PC-3 (cell line): ENCODE measurements around the gene EDDM3A. TPM values are rescaled to one million over a fixed set of nuclear protein-coding genes. Genes with fewer than 3 reads are reported as not detected.

Source experiments
- ATAC-seq: fragments of 200-7000 bp; cut with Tn5 transposase; 2 replicates; pipeline ENCODE4 v1.9.1; 2020; ENCODE audit warnings: mild to moderate bottlenecking, moderate library complexity
- BruUV-seq: library from RNA; stranded (reverse); fragments of 400-500 nt; replicated peaks from 2 replicates; lab custom pipeline; 2021; lab: Mats Ljungman, UMichigan
- CTCF ChIA-PET: fragments of 300-600 bp; sonication (Branson Sonifier 250); formaldehyde crosslinking; loops from one replicate; lab custom pipeline; 2022; ENCODE audit warnings: antibody characterized with exemption; lab: Charles Lee
- POLR2A ChIA-PET: fragments of 300-600 bp; sonication (Branson Sonifier 250); formaldehyde crosslinking; loops from one replicate; lab custom pipeline; 2022; ENCODE audit warnings: antibody characterized with exemption; ENCODE audit not compliant: unreplicated experiment; lab: Charles Lee
- DNase-seq: peaks from one replicate; pipeline ENCODE4 v3.0.0-alpha.2; 2015
- H2AFZ ChIP-seq: fragments of 300-600 bp; sonication (generic); 2 replicates; pipeline ENCODE4 v1.6.0; 2016; ENCODE audit warnings: antibody characterized with exemption, low read length
- H3F3A ChIP-seq: fragments of 300-600 bp; sonication (generic); one replicate; pipeline ENCODE4 v1.6.0; 2017; ENCODE audit warnings: antibody characterized with exemption, low read length, control low read depth, mild to moderate bottlenecking; ENCODE audit not compliant: unreplicated experiment
- H3K27ac ChIP-seq: fragments of 300-600 bp; sonication (generic); 2 replicates; pipeline ENCODE4 v1.5.1; 2016; ENCODE audit warnings: mild to moderate bottlenecking, low read length
- H3K27me3 ChIP-seq: fragments of 300-600 bp; sonication (generic); 2 replicates; pipeline ENCODE4 v1.6.1; 2016; ENCODE audit warnings: low read length, mixed read lengths
- H3K36me3 ChIP-seq: fragments of 300-600 bp; sonication (generic); 2 replicates; pipeline ENCODE4 v1.6.1; 2016; ENCODE audit warnings: low read depth, mixed run types, low read length, mixed read lengths
- H3K4me1 ChIP-seq: fragments of 300-600 bp; sonication (generic); 2 replicates; pipeline ENCODE4 v1.5.1; 2016; ENCODE audit warnings: low read length; ENCODE audit not compliant: insufficient read depth
- H3K4me2 ChIP-seq: fragments of 300-600 bp; sonication (generic); 2 replicates; pipeline ENCODE4 v1.6.0; 2016; ENCODE audit warnings: low read length
- H3K4me3 ChIP-seq: fragments of 300-600 bp; sonication (generic); 2 replicates; pipeline ENCODE4 v1.5.1; 2016; ENCODE audit warnings: mild to moderate bottlenecking, low read length, mixed read lengths
- H3K79me2 ChIP-seq: fragments of 300-600 bp; sonication (generic); 2 replicates; pipeline ENCODE4 v1.6.1; 2017; ENCODE audit warnings: low read length, mixed read lengths
- H3K9ac ChIP-seq: fragments of 300-600 bp; sonication (generic); 2 replicates; pipeline ENCODE4 v1.6.0; 2016; ENCODE audit warnings: mild to moderate bottlenecking, low read length
- H3K9me2 ChIP-seq: fragments of 300-600 bp; sonication (generic); replicated peaks from 2 replicates; pipeline ENCODE4 v1.6.1; 2016; ENCODE audit warnings: mixed run types, low read length, mixed read lengths
- H3K9me3 ChIP-seq: fragments of 300-600 bp; sonication (generic); 2 replicates; pipeline ENCODE4 v1.6.1; 2016; ENCODE audit warnings: low read length, mixed read lengths
- H4K20me1 ChIP-seq: fragments of 300-600 bp; sonication (generic); 2 replicates; pipeline ENCODE4 v1.6.1; 2016; ENCODE audit warnings: low read length, mixed read lengths
- EZH2 ChIP-seq: fragments of 300-600 bp; sonication (generic); IDR thresholded peaks from one replicate; pipeline ENCODE4 v1.6.1; 2017; ENCODE audit warnings: antibody characterized with exemption, mild to moderate bottlenecking, low read length; ENCODE audit not compliant: unreplicated experiment
- EZH2phosphoT487 ChIP-seq: fragments of 300-600 bp; sonication (generic); IDR thresholded peaks from 2 replicates; pipeline ENCODE4 v1.6.1; 2018; ENCODE audit warnings: mild to moderate bottlenecking, antibody characterized with exemption, low read length, borderline replicate concordance
- intact Hi-C: fragments of 100-400 bp; cut with micrococcal nuclease; formaldehyde crosslinking; loops from 2 replicates; pipeline ENCODE4 v1.9.0; 2023
- total RNA-seq: library from RNA; depleted of rRNA; stranded (reverse); fragments of >200 nt; gene quantifications from 2 replicates; pipeline ENCODE4 v1.2.3, GENCODE V29; 2014
- TF ChIP-seq, protein P1 (sequence below): fragments of 300-600 bp; sonication (generic); conservative IDR thresholded peaks from 2 replicates; pipeline ENCODE4 v1.5.1; 2017; ENCODE audit warnings: antibody characterized with exemption, low read depth, mild to moderate bottlenecking, low read length

Gene EDDM3A
- total RNA-seq, 1 experiment from 2014 or later: not detected

DNA sequence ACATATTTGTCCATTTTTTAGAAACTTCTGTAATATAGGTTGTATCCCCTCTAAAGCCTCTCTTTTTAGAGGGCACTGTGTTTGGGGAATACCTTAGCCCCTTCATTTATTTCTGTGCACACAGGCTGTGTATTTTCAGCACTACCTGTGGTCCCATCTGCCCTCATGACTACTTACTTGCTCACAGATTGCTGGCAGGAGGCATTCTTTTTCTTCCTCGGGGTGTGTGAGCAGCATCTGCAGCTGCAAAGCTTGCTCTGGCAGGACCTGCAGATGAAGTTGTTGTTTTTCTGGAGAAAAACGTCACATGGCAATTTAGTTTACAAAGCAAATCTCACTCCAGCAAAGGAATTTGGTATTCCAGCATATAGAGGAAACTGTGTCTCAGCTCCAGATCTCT lies 32.8 kb upstream of the EDDM3A start:
- H4K20me1 ChIP-seq: no peaks in the 10 kb centered on the region
- H3K4me3 ChIP-seq: no peak overlapping the region
- no peaks in the 10 kb centered on the region for H3K9me2 ChIP-seq
- TF ChIP-seq EZH2phosphoT487 (no peak), EZH2 (no peak)
- TF ChIP-seq, protein P1, sequence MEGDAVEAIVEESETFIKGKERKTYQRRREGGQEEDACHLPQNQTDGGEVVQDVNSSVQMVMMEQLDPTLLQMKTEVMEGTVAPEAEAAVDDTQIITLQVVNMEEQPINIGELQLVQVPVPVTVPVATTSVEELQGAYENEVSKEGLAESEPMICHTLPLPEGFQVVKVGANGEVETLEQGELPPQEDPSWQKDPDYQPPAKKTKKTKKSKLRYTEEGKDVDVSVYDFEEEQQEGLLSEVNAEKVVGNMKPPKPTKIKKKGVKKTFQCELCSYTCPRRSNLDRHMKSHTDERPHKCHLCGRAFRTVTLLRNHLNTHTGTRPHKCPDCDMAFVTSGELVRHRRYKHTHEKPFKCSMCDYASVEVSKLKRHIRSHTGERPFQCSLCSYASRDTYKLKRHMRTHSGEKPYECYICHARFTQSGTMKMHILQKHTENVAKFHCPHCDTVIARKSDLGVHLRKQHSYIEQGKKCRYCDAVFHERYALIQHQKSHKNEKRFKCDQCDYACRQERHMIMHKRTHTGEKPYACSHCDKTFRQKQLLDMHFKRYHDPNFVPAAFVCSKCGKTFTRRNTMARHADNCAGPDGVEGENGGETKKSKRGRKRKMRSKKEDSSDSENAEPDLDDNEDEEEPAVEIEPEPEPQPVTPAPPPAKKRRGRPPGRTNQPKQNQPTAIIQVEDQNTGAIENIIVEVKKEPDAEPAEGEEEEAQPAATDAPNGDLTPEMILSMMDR: no peak
- H2AFZ ChIP-seq: no peak overlapping the region
- no peaks in the 10 kb centered on the region for H3K79me2 ChIP-seq
- ChIA-PET POLR2A (no interaction called here), CTCF (no interaction called here)
- DNase-seq: peak; percentile 17
- H3K4me2 ChIP-seq: no peak overlapping the region
- H3K4me1 ChIP-seq: no peaks in the 10 kb centered on the region
- H3F3A ChIP-seq: no peaks in the 10 kb centered on the region
- no peak overlapping the region for H3K27ac ChIP-seq
- no peaks in the 10 kb centered on the region for H3K9me3 ChIP-seq
- intact Hi-C loops: no loop called here
- H3K36me3 ChIP-seq: no peaks in the 10 kb centered on the region
- peaks cover 28% of the 10 kb centered on the region for H3K27me3 ChIP-seq
- H3K9ac ChIP-seq: no peak overlapping the region
- no peak for ATAC-seq
- BruUV-seq: no TSS peak

- Histone ChIP-seq H4K20me1 (no peaks in the 10 kb centered on the region), H3K4me1 (0 out of 2 replicates have a peak, but pooled peaks cover 3% of the 10 kb centered on the region), H3K27ac (no peak overlapping the region), H3K4me3 (no peak overlapping the region), H2AFZ (no peak overlapping the region), H3K9ac (no peak overlapping the region), H3K27me3 (peaks cover 19% of the 10 kb centered on the region), H3K4me2 (no peak overlapping the region), H3K9me2 (no peaks in the 10 kb centered on the region), H3K79me2 (no peaks in the 10 kb centered on the region), H3F3A (no peaks in the 10 kb centered on the region), H3K36me3 (no peaks in the 10 kb centered on the region), H3K9me3 (no peaks in the 10 kb centered on the region)
- ChIA-PET CTCF (no interaction called here), POLR2A (no interaction called here)
- TF ChIP-seq EZH2phosphoT487 (no peak), EZH2 (no peak)
- TF ChIP-seq, protein P1: no peak
- ATAC-seq (no peak), DNase-seq (peak; percentile 39)
- intact Hi-C loops: no loop called here
- no TSS peak for BruUV-seq
Measured at GRCh38 chr14:20714593-20715250, 31.0 kb upstream of the EDDM3A start.

GRCh38 chr14:20719777-20720176 lies 25.9 kb upstream of the EDDM3A start:
- H3F3A ChIP-seq: no peaks in the 10 kb centered on the region
- H3K9ac ChIP-seq: no peak overlapping the region
- H3K9me3 ChIP-seq: no peaks in the 10 kb centered on the region
- H3K27ac ChIP-seq: no peak overlapping the region
- no peak overlapping the region for H2AFZ ChIP-seq
- no peaks in the 10 kb centered on the region for H4K20me1 ChIP-seq
- no peaks in the 10 kb centered on the region for H3K36me3 ChIP-seq
- peaks cover 7% of the 10 kb centered on the region; the same call in 1 of the 2 replicates for H3K4me1 ChIP-seq
- H3K27me3 ChIP-seq: peaks cover 15% of the 10 kb centered on the region
- H3K4me3 ChIP-seq: no peak overlapping the region
- BruUV-seq: no TSS peak
- H3K4me2 ChIP-seq: no peak overlapping the region; the same call in 1 of the 2 replicates
- H3K79me2 ChIP-seq: no peaks in the 10 kb centered on the region
- DNase-seq: peak; percentile 40
- CTCF ChIA-PET: no interaction called here
- TF ChIP-seq, protein P1: no peak
- TF ChIP-seq EZH2phosphoT487 (no peak), EZH2 (no peak)
- H3K9me2 ChIP-seq: no peaks in the 10 kb centered on the region
- POLR2A ChIA-PET: interaction anchor here (0.6 kb wide), 1 partner anchor 163 kb away, joined by 6 read pairs; no protein-coding TSS in a partner anchor
- intact Hi-C loops: no loop called here
- ATAC-seq: no peak
